HG02763 (cell line): Measurements from ENCODE around the gene ADRA1B.
A peak's percentile ranks its signal among the peaks of the same experiment; 100 is the strongest.
"Not testable (repeated sequence)": the region's sequence is repeated elsewhere in the genome, so short reads cannot be mapped to it uniquely, and the experiment has no call there.

Source experiments
- ATAC-seq: cut with Tn5 transposase; IDR thresholded peaks from one replicate; pipeline ENCODE4 v1.9.1; 2021; ENCODE audit warnings: mild to moderate bottlenecking, moderate library complexity; ENCODE audit not compliant: unreplicated experiment

The ADRA1B gene

DNA sequence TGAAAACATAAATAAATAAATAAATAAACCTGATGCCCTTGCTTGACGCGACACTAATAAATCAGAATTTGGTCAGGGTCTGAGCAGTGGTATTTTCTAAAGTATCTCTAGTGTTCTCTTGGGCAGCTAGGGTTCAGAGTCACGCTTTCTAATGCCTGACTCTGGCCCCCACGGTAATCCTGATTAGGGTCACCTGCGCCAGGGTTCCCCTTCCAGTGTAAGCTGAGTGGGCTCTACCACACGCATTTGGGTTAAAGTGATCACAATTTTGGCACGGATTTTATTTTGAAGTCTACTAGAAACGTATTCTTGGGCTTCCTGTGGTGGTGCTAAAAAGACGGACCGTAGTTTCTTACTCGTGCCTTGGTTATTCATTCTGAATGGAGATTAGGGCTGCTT is 93.3 kb downstream of the ADRA1B start:
- no peak for ATAC-seq

DNA sequence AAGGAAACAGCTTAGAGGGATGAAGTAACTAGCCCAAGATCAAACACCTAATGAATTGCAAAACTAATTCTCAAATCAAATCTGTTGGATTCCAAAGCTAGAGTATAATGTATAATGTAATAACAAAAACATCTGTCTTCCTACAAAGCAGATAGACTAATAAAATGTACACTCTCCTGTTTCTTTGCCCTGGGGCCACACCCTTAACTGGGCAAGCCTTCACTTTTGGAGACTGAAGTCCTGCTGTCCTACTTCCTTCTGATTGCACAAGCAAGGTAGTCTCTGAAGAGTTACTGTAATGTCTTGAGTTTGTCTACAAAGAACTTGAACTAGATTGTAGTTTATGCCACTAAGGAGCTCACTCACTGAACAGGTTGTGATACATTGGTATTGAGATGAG is 95.2 kb downstream of the ADRA1B start:
- no peak for ATAC-seq

- not testable (repeated sequence) for ATAC-seq
Measured at GRCh38 chr5:160014197-160014596, 97.9 kb downstream of the ADRA1B start.

GRCh38 chr5:160018945-160019625 is 102.8 kb downstream of the ADRA1B start:
- no peak for ATAC-seq

- ATAC-seq: no peak
Measured at GRCh38 chr5:160020266-160020770, 104.0 kb downstream of the ADRA1B start.

- no peak for ATAC-seq
Measured at GRCh38 chr5:160020964-160021363, 104.7 kb downstream of the ADRA1B start.

DNA sequence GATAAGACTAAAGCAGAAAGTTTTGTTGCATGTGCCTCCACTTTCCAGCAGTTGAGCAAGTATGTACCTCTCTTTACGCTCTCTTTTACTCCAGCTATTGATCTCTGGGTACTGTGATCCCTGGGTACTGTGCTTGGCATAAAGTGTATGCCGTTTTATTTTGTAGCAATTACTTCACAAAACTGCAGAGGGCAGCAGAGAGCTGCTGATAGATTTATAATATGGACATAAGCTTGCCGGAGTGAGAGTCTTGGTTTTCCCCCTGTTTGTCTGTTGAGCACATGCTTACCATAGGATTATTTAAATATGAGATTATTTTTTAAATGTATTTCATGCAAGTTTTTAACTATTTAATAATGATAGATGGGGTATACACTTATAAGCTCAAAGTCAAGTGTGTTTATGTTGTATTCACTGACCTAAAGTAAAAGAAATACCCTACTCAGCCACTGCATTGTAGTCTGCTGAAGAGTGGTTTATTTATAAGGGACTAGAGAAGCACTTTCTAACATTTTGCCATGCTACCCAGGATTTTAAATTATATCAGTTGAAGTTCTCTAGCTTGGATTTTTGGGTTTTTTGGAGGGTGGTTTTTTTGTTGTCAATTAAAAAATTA is 105.7 kb downstream of the ADRA1B start:
- ATAC-seq: peak; percentile 83
